Neural cell (in vitro differentiated cells): ENCODE measurements around the gene LRRC46. TPM values are rescaled to one million over a fixed set of nuclear protein-coding genes. Genes with fewer than 3 reads are reported as not detected.

ENCODE experiments used
- H2AFZ ChIP-seq: fragments of 200-600, 300-800 bp; sonication (generic), shearing (Covaris generic); 2 replicates; pipeline ENCODE4 v1.6.0; 2014; ENCODE audit warnings: low read depth, mild to moderate bottlenecking, antibody characterized with exemption, low read length, moderate library complexity
- H3F3A ChIP-seq: fragments of 200-600 bp; shearing (Covaris generic); 2 replicates; pipeline ENCODE4 v1.6.1; 2016; ENCODE audit warnings: mild to moderate bottlenecking, moderate library complexity, mixed read lengths, antibody characterized with exemption, low read length; ENCODE audit not compliant: insufficient read depth, poor library complexity, severe bottlenecking
- H3K27ac ChIP-seq: fragments of 200-600, 300-800 bp; sonication (generic), shearing (Covaris generic); 2 replicates; pipeline ENCODE4 v1.5.1; 2014; ENCODE audit warnings: mild to moderate bottlenecking, low read length, moderate library complexity
- H3K27me3 ChIP-seq: fragments of 300-800, 200-600 bp; sonication (generic), shearing (Covaris generic); 2 replicates; pipeline ENCODE4 v1.6.0; 2014; ENCODE audit warnings: mild to moderate bottlenecking, low read depth, low read length, moderate library complexity; ENCODE audit not compliant: insufficient read depth
- H3K36me3 ChIP-seq: fragments of 300-800, 200-600 bp; sonication (generic), shearing (Covaris generic); 2 replicates; pipeline ENCODE4 v1.5.1; 2014; ENCODE audit warnings: mild to moderate bottlenecking, antibody characterized with exemption, low read length, moderate library complexity; ENCODE audit not compliant: insufficient read depth
- H3K4me2 ChIP-seq: fragments of 300-800, 200-600 bp; sonication (generic), shearing (Covaris generic); 2 replicates; pipeline ENCODE4 v1.6.0; 2014; ENCODE audit warnings: mild to moderate bottlenecking, low read length
- H3K4me3 ChIP-seq: fragments of 300-800, 200-600 bp; sonication (generic), shearing (Covaris generic); 2 replicates; pipeline ENCODE4 v1.5.1; 2014; ENCODE audit warnings: mild to moderate bottlenecking, low read length, moderate library complexity
- H3K79me2 ChIP-seq: fragments of 200-600 bp; shearing (Covaris generic); replicated peaks from 2 replicates; pipeline ENCODE4 v1.6.0; 2014; ENCODE audit warnings: mild to moderate bottlenecking, low read length, moderate library complexity; ENCODE audit not compliant: insufficient read depth
- H3K9ac ChIP-seq: fragments of 300-800, 200-600 bp; sonication (generic), shearing (Covaris generic); 2 replicates; pipeline ENCODE4 v1.6.1; 2016; ENCODE audit warnings: mild to moderate bottlenecking, low read length, mixed read lengths
- H3K9me2 ChIP-seq: fragments of 200-600 bp; shearing (Covaris generic); 2 replicates; pipeline ENCODE4 v1.6.1; 2016; ENCODE audit warnings: mild to moderate bottlenecking, low read length, mixed read lengths; ENCODE audit not compliant: insufficient read depth
- H3K9me3 ChIP-seq: fragments of 200-600, 300-800 bp; sonication (generic), shearing (Covaris generic); 2 replicates; pipeline ENCODE4 v1.6.1; 2016; ENCODE audit warnings: mild to moderate bottlenecking, mixed run types, low read length, moderate library complexity, mixed read lengths
- H4K20me1 ChIP-seq: fragments of 200-600 bp; shearing (Covaris generic); 2 replicates; pipeline ENCODE4 v1.6.1; 2016; ENCODE audit warnings: mild to moderate bottlenecking, mixed run types; ENCODE audit not compliant: insufficient read depth
- EP300 ChIP-seq: fragments of 450-650 bp; conservative IDR thresholded peaks from 2 replicates; pipeline ENCODE4 v1.6.1; 2014; ENCODE audit warnings: antibody characterized with exemption, mild to moderate bottlenecking, moderate library complexity; ENCODE audit not compliant: poor library complexity, severe bottlenecking
- EZH2 ChIP-seq: fragments of 200-600, 300-800 bp; shearing (Covaris generic), sonication (generic); IDR thresholded peaks from 2 replicates; pipeline ENCODE4 v1.6.1; 2014; ENCODE audit warnings: antibody characterized with exemption, low read length, borderline replicate concordance, mild to moderate bottlenecking; ENCODE audit not compliant: insufficient read depth, poor library complexity, severe bottlenecking
- MXI1 ChIP-seq: fragments of 450-650 bp; conservative IDR thresholded peaks from 2 replicates; pipeline ENCODE4 v1.6.1; 2014; ENCODE audit warnings: antibody characterized with exemption, mild to moderate bottlenecking; ENCODE audit not compliant: poor library complexity, severe bottlenecking
- POLR2AphosphoS5 ChIP-seq: IDR thresholded peaks from 2 replicates; pipeline ENCODE4 v1.6.1; 2012
- RAD21 ChIP-seq: fragments of 450-650 bp; conservative IDR thresholded peaks from 2 replicates; pipeline ENCODE4 v1.6.1; 2014; ENCODE audit warnings: antibody characterized with exemption, mild to moderate bottlenecking, moderate library complexity
- SMC3 ChIP-seq: fragments of 450-650 bp; conservative IDR thresholded peaks from 2 replicates; pipeline ENCODE4 v1.6.1; 2014; ENCODE audit warnings: antibody characterized with exemption, mild to moderate bottlenecking, moderate library complexity; ENCODE audit not compliant: poor library complexity
- TAF1 ChIP-seq: IDR thresholded peaks from 2 replicates; pipeline ENCODE4 v1.6.1; 2012; ENCODE audit warnings: low read depth
- polyA plus RNA-seq: library from polyadenylated mRNA; depleted of rRNA; stranded (reverse); fragments of >200 nt; gene quantifications from 2 replicates; pipeline ENCODE4 v1.2.3, GENCODE V29; 2014
- TF ChIP-seq, protein P1 (sequence below): fragments of 450-650 bp; IDR thresholded peaks from 2 replicates; pipeline ENCODE4 v1.5.1; 2014; ENCODE audit warnings: antibody characterized with exemption, mild to moderate bottlenecking, moderate library complexity; ENCODE audit not compliant: poor library complexity, severe bottlenecking
- TF ChIP-seq, protein P2 (sequence below): IDR thresholded peaks from 2 replicates; pipeline ENCODE4 v1.6.1; 2012; ENCODE audit warnings: borderline replicate concordance

The LRRC46 gene
- polyA plus RNA-seq, 1 donor from 2014 or later, result 0.12 TPM

DNA sequence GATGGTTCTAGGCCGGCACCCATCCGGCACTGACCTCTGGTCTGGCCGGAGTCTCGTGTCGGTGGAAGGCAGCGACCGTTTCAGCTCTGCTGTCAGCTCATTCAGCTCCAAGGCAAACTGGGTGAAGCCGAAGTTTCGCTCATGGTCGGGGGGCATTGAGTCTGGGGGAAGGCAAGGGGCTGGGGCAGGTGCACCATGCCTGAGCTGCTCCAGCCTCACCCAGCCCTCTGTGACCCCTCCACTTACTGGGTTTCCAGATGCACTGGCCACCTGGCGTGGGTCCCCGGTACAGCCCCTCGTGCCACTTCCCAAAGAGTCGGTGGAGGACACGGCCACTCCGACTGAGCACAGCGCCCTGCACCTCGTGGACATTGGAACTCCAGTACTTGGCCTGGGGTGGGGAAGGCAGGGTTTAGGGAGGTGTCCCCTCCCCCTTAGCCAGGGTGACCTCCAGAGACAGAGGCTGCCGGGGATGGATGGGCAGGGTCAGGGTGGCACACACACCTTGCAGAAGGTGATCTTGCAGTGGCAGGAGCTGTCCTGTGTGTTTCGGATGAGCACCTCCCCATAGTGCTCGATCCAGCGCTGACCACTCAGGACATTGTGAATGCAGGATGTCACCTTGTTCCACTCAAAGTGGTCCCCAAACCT is 22.5 kb upstream of the LRRC46 start:
- H3K36me3 ChIP-seq, result no peaks in the 10 kb centered on the region
- no peaks in the 10 kb centered on the region for H3K9me3 ChIP-seq
- no peaks in the 10 kb centered on the region for H3F3A ChIP-seq
- no peak overlapping the region for H2AFZ ChIP-seq
- TF ChIP-seq, protein P1, sequence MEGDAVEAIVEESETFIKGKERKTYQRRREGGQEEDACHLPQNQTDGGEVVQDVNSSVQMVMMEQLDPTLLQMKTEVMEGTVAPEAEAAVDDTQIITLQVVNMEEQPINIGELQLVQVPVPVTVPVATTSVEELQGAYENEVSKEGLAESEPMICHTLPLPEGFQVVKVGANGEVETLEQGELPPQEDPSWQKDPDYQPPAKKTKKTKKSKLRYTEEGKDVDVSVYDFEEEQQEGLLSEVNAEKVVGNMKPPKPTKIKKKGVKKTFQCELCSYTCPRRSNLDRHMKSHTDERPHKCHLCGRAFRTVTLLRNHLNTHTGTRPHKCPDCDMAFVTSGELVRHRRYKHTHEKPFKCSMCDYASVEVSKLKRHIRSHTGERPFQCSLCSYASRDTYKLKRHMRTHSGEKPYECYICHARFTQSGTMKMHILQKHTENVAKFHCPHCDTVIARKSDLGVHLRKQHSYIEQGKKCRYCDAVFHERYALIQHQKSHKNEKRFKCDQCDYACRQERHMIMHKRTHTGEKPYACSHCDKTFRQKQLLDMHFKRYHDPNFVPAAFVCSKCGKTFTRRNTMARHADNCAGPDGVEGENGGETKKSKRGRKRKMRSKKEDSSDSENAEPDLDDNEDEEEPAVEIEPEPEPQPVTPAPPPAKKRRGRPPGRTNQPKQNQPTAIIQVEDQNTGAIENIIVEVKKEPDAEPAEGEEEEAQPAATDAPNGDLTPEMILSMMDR, result no peak
- TF ChIP-seq MXI1 (no peak), SMC3 (no peak), RAD21 (no peak), POLR2AphosphoS5 (no peak), EZH2 (no peak), TAF1 (no peak), EP300 (no peak)
- TF ChIP-seq, protein P2, sequence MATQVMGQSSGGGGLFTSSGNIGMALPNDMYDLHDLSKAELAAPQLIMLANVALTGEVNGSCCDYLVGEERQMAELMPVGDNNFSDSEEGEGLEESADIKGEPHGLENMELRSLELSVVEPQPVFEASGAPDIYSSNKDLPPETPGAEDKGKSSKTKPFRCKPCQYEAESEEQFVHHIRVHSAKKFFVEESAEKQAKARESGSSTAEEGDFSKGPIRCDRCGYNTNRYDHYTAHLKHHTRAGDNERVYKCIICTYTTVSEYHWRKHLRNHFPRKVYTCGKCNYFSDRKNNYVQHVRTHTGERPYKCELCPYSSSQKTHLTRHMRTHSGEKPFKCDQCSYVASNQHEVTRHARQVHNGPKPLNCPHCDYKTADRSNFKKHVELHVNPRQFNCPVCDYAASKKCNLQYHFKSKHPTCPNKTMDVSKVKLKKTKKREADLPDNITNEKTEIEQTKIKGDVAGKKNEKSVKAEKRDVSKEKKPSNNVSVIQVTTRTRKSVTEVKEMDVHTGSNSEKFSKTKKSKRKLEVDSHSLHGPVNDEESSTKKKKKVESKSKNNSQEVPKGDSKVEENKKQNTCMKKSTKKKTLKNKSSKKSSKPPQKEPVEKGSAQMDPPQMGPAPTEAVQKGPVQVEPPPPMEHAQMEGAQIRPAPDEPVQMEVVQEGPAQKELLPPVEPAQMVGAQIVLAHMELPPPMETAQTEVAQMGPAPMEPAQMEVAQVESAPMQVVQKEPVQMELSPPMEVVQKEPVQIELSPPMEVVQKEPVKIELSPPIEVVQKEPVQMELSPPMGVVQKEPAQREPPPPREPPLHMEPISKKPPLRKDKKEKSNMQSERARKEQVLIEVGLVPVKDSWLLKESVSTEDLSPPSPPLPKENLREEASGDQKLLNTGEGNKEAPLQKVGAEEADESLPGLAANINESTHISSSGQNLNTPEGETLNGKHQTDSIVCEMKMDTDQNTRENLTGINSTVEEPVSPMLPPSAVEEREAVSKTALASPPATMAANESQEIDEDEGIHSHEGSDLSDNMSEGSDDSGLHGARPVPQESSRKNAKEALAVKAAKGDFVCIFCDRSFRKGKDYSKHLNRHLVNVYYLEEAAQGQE, result no peak
- no peaks in the 10 kb centered on the region for H3K79me2 ChIP-seq
- no peak overlapping the region for H3K9ac ChIP-seq
- H3K4me2 ChIP-seq, result no peak overlapping the region
- no peak overlapping the region for H3K27ac ChIP-seq
- no peaks in the 10 kb centered on the region for H3K27me3 ChIP-seq
- H3K9me2 ChIP-seq, result no peaks in the 10 kb centered on the region
- H3K4me3 ChIP-seq, result no peak overlapping the region
- no peaks in the 10 kb centered on the region for H4K20me1 ChIP-seq

GRCh38 chr17:47810200-47810821 is 21.2 kb upstream of the LRRC46 start:
- H3K4me3 ChIP-seq, result no peak overlapping the region
- H2AFZ ChIP-seq, result no peak overlapping the region
- no peaks in the 10 kb centered on the region for H3K9me3 ChIP-seq
- H3K4me2 ChIP-seq, result no peak overlapping the region
- H3K9me2 ChIP-seq, result no peaks in the 10 kb centered on the region
- H3K27me3 ChIP-seq, result no peaks in the 10 kb centered on the region
- no peaks in the 10 kb centered on the region for H3F3A ChIP-seq
- no peaks in the 10 kb centered on the region for H3K36me3 ChIP-seq
- H4K20me1 ChIP-seq, result no peaks in the 10 kb centered on the region
- H3K27ac ChIP-seq, result no peak overlapping the region
- no peak overlapping the region for H3K9ac ChIP-seq
- no peaks in the 10 kb centered on the region for H3K79me2 ChIP-seq
- TF ChIP-seq RAD21 (no peak), EP300 (no peak), TAF1 (no peak), MXI1 (no peak), SMC3 (no peak), POLR2AphosphoS5 (no peak), EZH2 (no peak)
- TF ChIP-seq, protein P1, result no peak
- TF ChIP-seq, protein P2, result no peak
